ENCODE measurements around the gene PIP5K1C.

DNA sequence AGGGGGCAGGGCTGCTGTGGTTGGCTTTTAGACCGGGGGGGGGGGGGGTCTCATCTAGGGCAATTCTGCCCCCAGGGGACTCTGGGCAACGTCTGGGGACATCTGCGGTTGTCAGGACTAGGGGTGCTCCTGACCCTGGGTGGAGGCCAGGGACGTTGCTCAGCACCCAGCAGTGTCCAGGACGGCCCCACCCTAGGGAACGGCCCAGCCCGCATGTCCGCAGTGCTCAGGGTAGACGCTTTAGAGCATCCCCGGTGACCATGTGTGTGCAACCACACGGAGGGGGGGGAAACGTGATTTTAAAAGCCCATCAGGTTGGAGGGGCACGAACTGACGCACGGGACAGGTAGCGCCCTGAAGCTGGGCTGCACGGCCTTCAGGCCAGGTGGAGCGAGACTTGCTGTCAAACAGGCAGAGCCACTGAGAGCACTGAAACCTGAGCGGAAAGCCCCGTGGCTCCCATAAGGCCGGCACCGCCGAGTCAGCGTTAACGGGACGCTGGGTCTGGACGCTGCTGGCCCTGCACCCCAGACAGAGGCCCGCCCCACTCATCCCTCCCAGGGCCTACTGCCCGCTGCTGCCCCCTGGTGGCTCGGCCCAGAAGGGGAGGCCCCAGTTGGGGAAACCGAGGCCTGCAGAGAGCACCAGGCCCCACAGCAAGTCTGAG, 82.0 kb downstream of the PIP5K1C start:
- no peak for TF ChIP-seq POLR2A (IDR thresholded peaks at IDR 0.05)
- TF ChIP-seq, protein P1, sequence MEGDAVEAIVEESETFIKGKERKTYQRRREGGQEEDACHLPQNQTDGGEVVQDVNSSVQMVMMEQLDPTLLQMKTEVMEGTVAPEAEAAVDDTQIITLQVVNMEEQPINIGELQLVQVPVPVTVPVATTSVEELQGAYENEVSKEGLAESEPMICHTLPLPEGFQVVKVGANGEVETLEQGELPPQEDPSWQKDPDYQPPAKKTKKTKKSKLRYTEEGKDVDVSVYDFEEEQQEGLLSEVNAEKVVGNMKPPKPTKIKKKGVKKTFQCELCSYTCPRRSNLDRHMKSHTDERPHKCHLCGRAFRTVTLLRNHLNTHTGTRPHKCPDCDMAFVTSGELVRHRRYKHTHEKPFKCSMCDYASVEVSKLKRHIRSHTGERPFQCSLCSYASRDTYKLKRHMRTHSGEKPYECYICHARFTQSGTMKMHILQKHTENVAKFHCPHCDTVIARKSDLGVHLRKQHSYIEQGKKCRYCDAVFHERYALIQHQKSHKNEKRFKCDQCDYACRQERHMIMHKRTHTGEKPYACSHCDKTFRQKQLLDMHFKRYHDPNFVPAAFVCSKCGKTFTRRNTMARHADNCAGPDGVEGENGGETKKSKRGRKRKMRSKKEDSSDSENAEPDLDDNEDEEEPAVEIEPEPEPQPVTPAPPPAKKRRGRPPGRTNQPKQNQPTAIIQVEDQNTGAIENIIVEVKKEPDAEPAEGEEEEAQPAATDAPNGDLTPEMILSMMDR (IDR thresholded peaks at IDR 0.05) = peak; percentile 75 to 89 (median 88)

All from ovary (tissue), 3 donors.